Fibroblast of upper back skin (primary cell): ENCODE measurements around the gene FAIM2.

Experiments
- DNase-seq: peaks from one replicate; pipeline ENCODE4 v3.0.0-alpha.2; 2013

Gene FAIM2

GRCh38 chr12:49903700-49904423 is at the start of gene FAIM2:
TSS of gene FAIM2 (minus strand) at chr12:49903900. CDS start at chr12:49903792, 108 bp downstream.
- peak; percentile 86 for DNase-seq

DNA sequence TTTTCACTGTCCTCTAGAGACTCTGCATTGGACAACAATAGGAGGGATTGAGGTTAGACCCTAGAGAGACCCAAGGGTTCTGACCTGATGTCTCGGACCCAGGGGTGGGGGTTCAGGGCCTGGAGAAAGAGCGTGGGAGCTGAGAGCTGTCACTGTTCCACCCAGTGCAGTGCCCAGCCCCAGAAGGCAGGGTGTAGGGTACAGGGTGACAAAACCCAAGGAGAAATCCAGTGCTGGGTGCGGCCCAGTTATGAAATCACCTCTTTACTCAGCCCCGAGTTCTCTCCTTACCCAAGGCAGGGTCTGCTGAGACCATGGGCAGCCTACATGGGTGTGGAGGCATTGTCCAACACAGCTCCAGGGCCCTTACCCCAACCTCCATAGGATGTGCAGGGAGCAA is 49.5 kb upstream of the FAIM2 start:
- no peak for DNase-seq

DNA sequence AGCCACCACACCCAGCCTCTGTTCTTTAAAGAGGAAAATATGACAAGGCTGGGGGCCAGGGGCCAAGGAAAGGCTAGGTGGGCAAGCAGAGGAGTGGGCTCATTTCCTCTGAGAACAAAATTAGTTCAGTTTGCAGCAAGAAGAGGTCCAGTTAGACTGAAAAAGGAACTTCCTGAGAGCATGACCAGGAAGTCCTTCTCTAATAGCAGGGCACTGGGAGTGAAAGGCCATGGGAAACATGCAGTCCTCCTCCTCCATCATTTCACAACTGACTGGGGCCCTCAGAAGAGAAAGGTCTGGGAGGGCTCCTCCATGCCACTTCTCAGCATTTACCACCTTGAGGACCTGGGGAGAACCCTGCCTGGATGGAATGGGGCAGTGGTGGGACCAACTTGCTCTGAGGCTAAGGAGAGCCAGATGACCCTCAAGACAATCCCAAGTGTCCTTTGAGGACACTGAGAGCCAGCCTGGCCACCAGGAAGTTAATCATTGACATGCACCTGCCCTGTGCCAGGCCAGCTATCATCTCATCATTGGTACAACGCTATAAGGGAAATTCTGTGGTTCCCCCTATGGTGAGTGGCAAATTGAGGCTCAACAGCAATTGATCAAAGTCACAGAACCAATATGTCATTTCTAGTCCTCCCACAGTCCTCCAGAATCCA is 48.8 kb upstream of the FAIM2 start:
- no peak for DNase-seq

DNA sequence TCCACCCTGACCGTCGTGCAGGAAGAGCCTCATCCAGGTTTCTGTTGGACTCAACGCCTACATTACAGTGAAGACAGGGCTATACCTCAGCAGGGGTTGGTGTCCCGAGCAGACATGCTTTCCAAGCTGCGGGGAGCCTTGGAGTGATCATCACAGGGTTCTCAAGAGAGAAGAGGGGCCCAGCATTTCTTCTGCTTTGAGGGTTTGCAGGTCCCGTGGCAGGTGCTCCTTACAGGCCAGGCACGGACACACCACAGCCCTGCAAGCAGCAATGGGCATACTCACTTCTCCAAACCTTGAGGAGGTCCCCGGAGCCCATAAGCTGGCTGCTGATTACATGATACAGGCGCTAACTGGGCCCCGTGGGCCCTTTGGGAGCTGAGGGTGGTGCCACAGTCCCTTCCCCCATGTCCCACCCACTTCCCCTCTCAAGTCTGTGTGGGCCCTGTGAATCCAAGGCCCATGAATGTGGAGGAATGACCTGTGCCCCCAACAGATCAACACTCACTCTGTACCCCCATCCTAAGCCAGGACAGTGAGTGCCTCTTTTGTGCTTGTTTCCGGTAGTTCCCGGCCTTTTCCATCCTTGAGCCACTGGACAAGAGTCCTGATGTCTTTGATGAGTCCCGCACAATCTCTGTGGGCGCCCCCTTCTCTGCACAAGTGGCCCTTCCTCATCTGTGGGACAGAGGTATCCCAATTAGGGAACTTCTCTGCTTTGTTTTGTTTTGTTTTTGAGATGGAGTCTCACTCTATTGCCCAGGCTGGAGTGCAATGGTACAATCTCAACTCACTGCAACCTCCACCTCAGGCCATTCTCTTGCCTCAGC is 47.9 kb upstream of the FAIM2 start:
- DNase-seq: no peak

- no peak for DNase-seq
These were observed 46.9 kb upstream of the FAIM2 start, which contains the start of gene AQP2 for GRCh38 chr12:49950273-49951251. TSS of gene AQP2 (plus strand) at chr12:49950737. CDS start at chr12:49950831, 94 bp downstream.

DNA sequence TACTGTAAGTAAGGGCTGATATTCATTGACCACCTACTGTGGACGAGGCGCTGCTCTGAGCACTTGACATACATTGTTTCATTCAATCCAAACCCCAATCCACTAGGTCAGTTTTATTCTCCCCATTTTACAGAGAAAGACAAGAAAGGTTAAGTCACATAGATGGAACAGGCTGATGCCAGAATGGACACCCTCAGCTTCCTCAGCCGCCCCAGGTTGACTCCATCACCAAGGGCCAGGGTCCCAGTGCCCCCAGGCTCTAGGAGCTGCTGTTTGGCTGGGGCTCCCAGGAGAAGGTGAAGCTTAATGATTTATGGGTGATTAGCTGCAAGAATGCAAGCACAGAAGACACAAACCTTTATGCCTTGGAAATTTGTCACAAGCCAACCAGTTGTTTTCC is 46.2 kb upstream of the FAIM2 start:
- DNase-seq: no peak

DNA sequence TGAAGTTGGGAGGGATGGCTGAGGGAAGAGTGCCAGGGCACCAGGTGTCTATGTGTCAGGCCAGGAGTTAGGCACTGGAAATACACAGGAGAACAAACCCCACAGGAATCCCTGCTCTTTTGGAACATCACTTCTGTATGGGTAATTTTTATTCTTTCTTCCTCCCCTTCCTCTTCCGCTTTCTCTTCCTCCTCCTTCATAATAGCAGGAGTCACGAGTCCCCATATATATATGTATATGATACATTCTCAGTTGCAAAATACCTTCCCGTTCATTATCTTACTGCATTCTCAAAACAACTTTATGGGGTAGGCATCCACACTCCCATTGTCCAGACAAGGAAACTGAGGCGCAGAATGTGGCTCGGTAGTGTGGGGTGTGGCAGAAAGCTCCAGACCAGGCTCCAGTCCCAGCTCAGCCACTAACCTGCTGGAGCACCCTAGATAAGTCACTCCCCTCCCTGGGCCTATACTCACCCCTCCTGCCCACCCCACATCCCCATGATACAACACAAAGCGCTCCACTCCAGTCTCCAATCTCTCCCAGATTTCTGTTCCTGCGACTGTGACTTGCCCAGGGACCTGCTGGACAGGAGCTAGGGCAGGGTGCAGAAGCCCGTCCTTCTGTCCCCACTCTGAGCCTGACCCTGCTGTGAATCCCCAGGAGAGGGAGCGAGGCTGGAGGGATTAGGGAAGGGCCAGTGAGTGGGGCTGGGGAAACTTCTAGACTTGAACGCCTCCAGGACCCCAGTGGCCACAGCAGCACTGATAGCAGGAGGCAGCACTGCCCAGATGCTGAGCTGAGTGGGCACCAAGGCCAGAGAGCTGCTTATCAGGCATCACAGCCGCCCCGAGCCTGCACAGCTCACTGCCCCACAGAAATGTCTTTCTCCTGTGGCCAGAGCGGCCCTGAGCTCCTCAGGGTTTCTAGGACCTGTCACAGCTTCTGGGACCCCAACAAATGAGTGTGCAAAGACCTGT is 45.5 kb upstream of the FAIM2 start:
- no peak for DNase-seq

- no peak for DNase-seq
These were observed 44.0 kb upstream of the FAIM2 start for GRCh38 chr12:49947593-49948226.

- DNase-seq: no peak
These were observed 42.8 kb upstream of the FAIM2 start for GRCh38 chr12:49946497-49946896.

DNA sequence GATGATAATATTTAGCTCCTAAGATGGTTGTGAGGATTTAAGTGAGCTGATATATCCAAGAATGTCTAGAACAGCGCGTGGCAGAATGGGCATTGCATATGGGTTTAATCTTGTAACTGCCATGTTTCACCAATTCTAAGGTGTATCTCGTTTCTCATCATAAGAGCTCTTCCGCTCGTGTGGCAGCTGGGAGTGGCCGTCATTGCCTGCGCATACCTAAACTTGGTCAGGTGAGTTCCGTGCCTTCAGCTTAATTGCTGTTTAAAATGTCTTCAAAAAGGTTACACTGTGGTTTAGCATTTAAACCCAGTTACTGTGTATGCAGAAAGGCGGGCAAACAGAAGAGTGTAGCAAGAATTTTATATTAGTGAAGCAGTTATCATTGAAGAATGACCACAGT is 42.4 kb upstream of the FAIM2 start:
- DNase-seq: no peak

- DNase-seq: peak; percentile 72
These were observed 41.8 kb upstream of the FAIM2 start for GRCh38 chr12:49945394-49946080.

DNA sequence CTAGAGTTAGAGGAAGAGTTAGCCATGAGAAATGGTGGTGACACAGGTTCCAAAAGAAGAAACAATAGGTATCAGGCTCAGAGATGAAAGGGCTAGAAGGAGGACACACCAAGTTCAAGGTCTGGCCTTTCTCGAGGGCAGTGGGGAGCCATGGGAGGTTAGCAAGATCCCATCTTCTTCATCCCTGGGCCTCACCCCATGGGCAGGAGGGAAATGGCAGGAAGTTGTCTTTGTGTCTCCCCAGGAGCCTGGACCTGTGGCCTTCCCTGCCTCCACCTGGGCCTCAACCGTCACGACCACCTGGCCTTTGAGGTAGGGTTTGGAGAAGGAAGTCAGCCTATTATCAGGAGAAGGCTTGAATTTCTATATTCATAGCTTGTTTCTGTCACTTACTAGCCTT is 41.0 kb upstream of the FAIM2 start:
- no peak for DNase-seq

DNA sequence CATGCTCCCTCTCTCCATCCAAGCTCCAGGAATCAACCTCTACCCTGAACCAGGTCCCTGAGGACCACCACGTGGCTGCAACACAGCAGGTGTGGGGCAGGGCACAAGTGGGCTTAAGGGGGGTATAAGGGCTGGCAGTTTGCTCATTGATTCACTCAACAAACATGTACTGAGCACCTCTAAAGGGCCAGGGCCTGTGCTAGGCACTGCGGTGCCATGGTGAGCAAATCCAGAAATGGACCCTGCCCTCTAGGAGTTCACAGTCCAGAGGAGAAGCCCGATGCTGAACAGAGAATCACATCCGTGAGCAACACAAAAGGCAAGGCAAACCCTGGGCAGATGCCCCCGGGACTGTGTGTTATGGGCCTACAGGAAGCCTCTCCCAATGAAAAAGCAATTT is 40.3 kb upstream of the FAIM2 start:
- DNase-seq: no peak

GRCh38 chr12:49943625-49943960 is 39.9 kb upstream of the FAIM2 start:
- no peak for DNase-seq

GRCh38 chr12:49942921-49943624 is 39.4 kb upstream of the FAIM2 start:
- DNase-seq: no peak

GRCh38 chr12:49942512-49942893 is 38.8 kb upstream of the FAIM2 start:
- no peak for DNase-seq

DNA sequence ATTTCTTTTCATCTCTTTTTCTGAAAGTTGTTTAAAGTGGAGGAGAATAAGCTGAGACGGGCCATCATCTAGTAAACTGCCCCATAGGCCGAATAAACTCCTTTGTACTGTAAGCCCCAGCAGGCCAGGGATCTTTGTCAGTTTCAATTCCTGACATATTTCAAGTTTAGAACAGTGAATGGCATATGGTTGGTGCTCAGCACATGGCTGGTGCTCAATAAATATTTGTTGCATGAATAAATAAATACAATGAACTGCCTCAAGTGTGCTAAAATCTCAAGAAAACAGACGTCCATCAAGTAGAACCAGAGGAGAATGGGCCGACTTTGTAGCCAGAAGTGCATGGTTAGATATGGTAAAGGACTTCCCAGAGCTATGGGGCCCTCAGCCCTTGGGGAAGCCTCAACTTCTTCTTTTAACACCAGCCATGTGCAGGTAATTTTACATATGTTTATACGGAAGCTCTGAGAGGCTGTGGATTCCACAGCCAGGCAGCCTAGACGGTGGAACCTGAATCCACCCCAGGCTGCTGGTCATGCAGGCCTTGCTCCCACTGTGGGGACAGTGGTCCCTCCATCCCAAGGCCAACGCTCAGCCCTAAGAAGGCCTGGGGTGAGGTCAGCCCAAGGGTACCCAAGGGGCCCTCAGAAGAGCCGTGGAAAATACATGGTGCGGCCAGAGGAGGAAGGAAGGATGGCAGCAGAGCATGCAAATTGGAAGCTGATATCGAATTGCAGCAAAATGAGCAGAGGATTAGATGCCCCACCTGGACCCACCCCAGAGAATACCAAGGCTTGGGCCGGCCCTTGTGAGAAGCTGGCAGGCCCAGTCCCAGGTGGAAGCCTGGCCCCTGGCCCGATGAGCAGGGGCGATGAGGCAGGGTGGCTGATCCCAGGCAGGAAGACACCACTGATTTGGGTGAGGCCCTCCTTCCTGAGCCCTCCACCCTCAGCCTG is 38.1 kb upstream of the FAIM2 start:
- no peak for DNase-seq

DNA sequence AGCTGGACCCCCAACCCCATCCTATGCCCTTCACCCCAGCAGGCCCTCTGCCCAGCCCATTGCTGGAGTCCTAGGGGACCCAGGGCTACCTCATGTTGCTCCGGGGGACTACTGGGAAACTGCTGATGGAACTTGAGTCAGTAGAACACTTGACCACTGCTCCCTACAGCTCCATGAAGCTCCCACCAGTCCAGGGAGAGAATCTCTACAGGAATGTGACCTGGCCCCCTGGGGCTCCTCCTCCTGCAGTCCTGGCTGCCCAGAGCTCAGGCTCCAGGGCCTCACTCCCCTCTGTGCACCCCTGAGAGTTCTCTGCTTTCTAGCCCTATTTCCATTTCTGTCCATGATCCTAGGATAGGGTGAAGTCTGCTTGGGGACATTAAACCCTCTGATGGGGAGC is 36.0 kb upstream of the FAIM2 start:
- DNase-seq: no peak
